HepG2 (cell line): ENCODE measurements around the gene MCF2L. TPM values are rescaled to one million over a fixed set of nuclear protein-coding genes. Genes with fewer than 3 reads are reported as not detected.

ENCODE experiments used
- ATAC-seq: fragments of 200-7000 bp; cut with Tn5 transposase; 3 replicates; pipeline ENCODE4 v1.9.1; 2020; ENCODE audit warnings: mild to moderate bottlenecking, moderate library complexity
- BruUV-seq: library from RNA; stranded (reverse); fragments of 400-500 nt; replicated peaks from 2 replicates; lab custom pipeline; 2021; lab: Mats Ljungman, UMichigan
- CTCF ChIA-PET: fragments of 300-600 bp; formaldehyde crosslinking; extraction: SDS; loops from one replicate; lab custom pipeline; 2021; ENCODE audit warnings: low total read pairs, inconsistent platforms, low intra/inter-chr PET ratio; lab: Yijun Ruan, JAX
- POLR2A ChIA-PET: fragments of 350-600 bp; sonication (Branson Sonifier 250); formaldehyde crosslinking; loops from one replicate; lab custom pipeline; 2020; ENCODE audit warnings: antibody characterized with exemption, inconsistent platforms; lab: Yijun Ruan, JAX
- DNase-seq: peaks from one replicate; pipeline ENCODE4 v3.0.0-alpha.2; 2015; ENCODE audit warnings: low spot score
- FAIRE-seq: peaks from 3 replicates; lab custom pipeline; 2011; peaks lifted over from hg19 to GRCh38; lab: Jason Lieb, UNC
- H2AFZ ChIP-seq: one replicate; pipeline ENCODE4 v1.6.1; 2011; ENCODE audit warnings: low read length, inconsistent platforms
- H3K27ac ChIP-seq: fragments of 300-600 bp; 3 replicates; pipeline ENCODE4 v1.8.0; 2011; ENCODE audit warnings: mixed run types, mild to moderate bottlenecking, mixed read lengths, low read length, inconsistent platforms; ENCODE audit not compliant: insufficient read depth; ENCODE audit errors: extremely low read length
- H3K27me3 ChIP-seq, 2 experiments: fragments of 200-600 bp in 1 of 2; 2 replicates in 1 of 2; 3 replicates in 1 of 2; pipeline versions ENCODE4 v1.6.0 to v1.8.0; 2011; ENCODE audit warnings: low read length in 2 of 2, mild to moderate bottlenecking in 2 of 2, moderate library complexity in 2 of 2, inconsistent platforms in 1 of 2; ENCODE audit not compliant: insufficient read depth in 2 of 2, control insufficient read depth in 1 of 2
- H3K36me3 ChIP-seq, 2 experiments: fragments of 200-600 bp in 1 of 2; replicated peaks in 1 of 2; 2 replicates in 1 of 2; 3 replicates in 1 of 2; pipeline versions ENCODE4 v1.5.1 to v1.8.0; 2011; ENCODE audit warnings: low read length in 2 of 2, inconsistent platforms in 1 of 2; ENCODE audit not compliant: insufficient read depth in 2 of 2, control insufficient read depth in 1 of 2
- H3K4me1 ChIP-seq: 2 replicates; pipeline ENCODE4 v1.5.1; 2012; ENCODE audit warnings: low read length, inconsistent platforms; ENCODE audit not compliant: insufficient read depth
- H3K4me2 ChIP-seq: 2 replicates; pipeline ENCODE4 v1.6.0; 2011; ENCODE audit warnings: low read depth, low read length, inconsistent platforms
- H3K4me3 ChIP-seq, 3 experiments: fragments of 200-600 bp in 1 of 3; sonication (generic), shearing (Covaris generic) in 1 of 3; replicated peaks in 1 of 3; 2 replicates each; pipeline ENCODE4 v1.5.1; 2011 to 2016; ENCODE audit warnings: low read length in 3 of 3, inconsistent platforms in 2 of 3, low read depth in 2 of 3, mild to moderate bottlenecking in 2 of 3, control low read depth in 1 of 3, mixed read lengths in 1 of 3; ENCODE audit not compliant: insufficient read depth in 1 of 3
- H3K79me2 ChIP-seq: one replicate; pipeline ENCODE4 v1.6.1; 2011; ENCODE audit warnings: low read length, inconsistent platforms; ENCODE audit not compliant: insufficient read depth
- H3K9ac ChIP-seq: 2 replicates; pipeline ENCODE4 v1.6.0; 2011; ENCODE audit warnings: mild to moderate bottlenecking, low read depth, low read length, inconsistent platforms; ENCODE audit not compliant: insufficient read depth
- H3K9me3 ChIP-seq: 2 replicates; pipeline ENCODE4 v1.5.1; 2012; ENCODE audit warnings: mild to moderate bottlenecking, low read length
- H4K20me1 ChIP-seq: 2 replicates; pipeline ENCODE4 v1.6.0; 2011; ENCODE audit warnings: inconsistent platforms, mild to moderate bottlenecking, low read length, moderate library complexity; ENCODE audit not compliant: insufficient read depth
- JDP2 ChIP-seq: sonication (generic); formaldehyde crosslinking; IDR thresholded peaks from 2 replicates; pipeline ENCODE4 v1.8.1; 2022; ENCODE audit warnings: missing genetic modification reagents, borderline replicate concordance
- MLX ChIP-seq: IDR thresholded peaks from 2 replicates; pipeline ENCODE4 v1.6.1; 2016
- SAP130 ChIP-seq: IDR thresholded peaks from 2 replicates; pipeline ENCODE4 v1.6.1; 2016; ENCODE audit warnings: low read depth
- TFE3 ChIP-seq: IDR thresholded peaks from 2 replicates; pipeline ENCODE4 v1.6.1; 2016
- ZIK1 ChIP-seq: sonication (generic); formaldehyde crosslinking; IDR thresholded peaks from 2 replicates; pipeline ENCODE4 v1.5.0; 2020; ENCODE audit warnings: mild to moderate bottlenecking, low read depth, missing genetic modification reagents, borderline replicate concordance
- ZNF180 ChIP-seq: sonication (generic); formaldehyde crosslinking; IDR thresholded peaks from 2 replicates; pipeline ENCODE4 v1.4.0; 2020; ENCODE audit warnings: low read depth, missing genetic modification reagents, borderline replicate concordance
- ZNF331 ChIP-seq: sonication (generic); formaldehyde crosslinking; IDR thresholded peaks from 2 replicates; pipeline ENCODE4 v1.4.0; 2020; ENCODE audit warnings: missing genetic modification reagents
- ZNF558 ChIP-seq: sonication (generic); formaldehyde crosslinking; IDR thresholded peaks from 2 replicates; pipeline ENCODE4 v1.9.0; 2022; ENCODE audit warnings: mild to moderate bottlenecking, missing genetic modification reagents, borderline replicate concordance
- ZNF800 ChIP-seq: sonication (generic); formaldehyde crosslinking; IDR thresholded peaks from 2 replicates; pipeline ENCODE4 v1.4.0; 2020; ENCODE audit warnings: missing genetic modification reagents
- ZXDC ChIP-seq: sonication (generic); formaldehyde crosslinking; IDR thresholded peaks from 2 replicates; pipeline ENCODE4 v1.5.0; 2020; ENCODE audit warnings: mild to moderate bottlenecking, missing genetic modification reagents
- WGBS: methylation state at CpG from one replicate; pipeline ENCODE4 v1.1.6; 2017; ENCODE audit warnings: low lambda C conversion rate; 5-methylcytosine and 5-hydroxymethylcytosine counted together
- in situ Hi-C: cut with HindIII; loops from 2 replicates; pipeline ENCODE4 v1.10.0; 2017; ENCODE audit warnings: low pct_unique_long_range_greater_than_20kb; ENCODE audit not compliant: extremely low pct_ligation_motif_present
- intact Hi-C: fragments of 100-400 bp; cut with micrococcal nuclease; formaldehyde crosslinking; loops from one replicate; pipeline ENCODE4 v1.10.0; 2022; ENCODE audit not compliant: unreplicated experiment
- polyA plus RNA-seq, 8 experiments: library from polyadenylated mRNA; depleted of rRNA in 3 of 8; stranded (reverse) in 7 of 8; unstranded in 1 of 8; fragments of >200 nt; fragmentation: Illumina TruSeq in 4 of 8; extraction: Trizol in 4 of 8; gene quantifications; 2 replicates each; pipeline versions ENCODE4 v1.2.1 to v1.2.3, GENCODE V29; 2011 to 2016; ENCODE audit warnings: low read depth in 4 of 8, missing spikeins in 1 of 8, mixed read lengths in 1 of 8; ENCODE audit not compliant: insufficient read depth in 1 of 8
- total RNA-seq, 5 experiments: library from RNA; depleted of rRNA; stranded (reverse); fragments of >200 nt; fragmentation: Illumina TruSeq; extraction: Trizol; gene quantifications; 2 replicates each; pipeline ENCODE4 v1.2.3, GENCODE V29; 2016; ENCODE audit warnings: low read depth in 1 of 5

The MCF2L gene
- total and polyA plus RNA-seq, 2 of the 13 experiments (the other 11 are each of a cell fraction or from before 2014, with no cell fraction given), result 19.4 to 28.4 TPM

- no peak for TF ChIP-seq ZNF800 (CRISPR knock-in tag)
- no peak for TF ChIP-seq JDP2 (CRISPR knock-in tag)
- no peak for TF ChIP-seq SAP130 (CRISPR knock-in tag)
- TF ChIP-seq TFE3 (CRISPR knock-in tag), result no peak
- TF ChIP-seq MLX (CRISPR knock-in tag), result no peak
Measured at GRCh38 chr13:112998521-112999280, 29.7 kb downstream of the MCF2L start (continued).

GRCh38 chr13:112999414-113000177 is 30.6 kb downstream of the MCF2L start:
- WGBS, result 94% methylated on average over 31 of the region's 32 CpGs
- no peak for FAIRE-seq
- Histone ChIP-seq H3K27me3 (no peaks in the 10 kb centered on the region), H3K27ac (no peak overlapping the region), H4K20me1 (no peaks in the 10 kb centered on the region), H3K79me2 (peaks cover 7% of the 10 kb centered on the region), H3K4me3 (no peak overlapping the region), H3K4me2 (no peak overlapping the region), H3K4me1 (peaks cover 68% of the 10 kb centered on the region), H2AFZ (no peak overlapping the region), H3K9ac (no peak overlapping the region), H3K36me3 (peaks cover 2% of the 10 kb centered on the region in 2 experiments; a peak in 2 of 5 replicates), H3K9me3 (no peaks in the 10 kb centered on the region)
- intact Hi-C loops (loop anchor here (2.0 kb wide), 1 partner anchor 43 kb away; no protein-coding TSS in a partner anchor), in situ Hi-C loops (loop anchor here (5.0 kb wide), 1 partner anchor 57 kb away; no protein-coding TSS in a partner anchor)
- ChIA-PET CTCF (interaction anchor here (3.4 kb wide), 1 partner anchor 57 kb away, joined by 33 read pairs; no protein-coding TSS in a partner anchor), POLR2A (interaction anchor here (1.4 to 3.1 kb wide), 3 partner anchors 14 to 57 kb away, joined by 3 to 18 read pairs (median 15); no protein-coding TSS in a partner anchor)
- DNase-seq, result no peak
- no TSS peak for BruUV-seq
- ATAC-seq, result no peak
- TF ChIP-seq ZNF558 (CRISPR knock-in tag) (no peak), ZNF331 (no peak), ZIK1 (CRISPR knock-in tag) (no peak), ZNF180 (CRISPR knock-in tag) (no peak), ZXDC (CRISPR knock-in tag) (no peak)
